ENCODE results near the gene PTN.

GRCh38 chr7:137206770-137207169 is 136.8 kb downstream of the PTN start:
- no peak for TF ChIP-seq BHLHE40 (IDR thresholded peaks at IDR 0.05; ENCODE audit: low read depth, low read length)
- TF ChIP-seq MAX (IDR thresholded peaks at IDR 0.05), result no peak
- no peak for TF ChIP-seq RAD21 (conservative IDR thresholded peaks at IDR 0.05 in 1 of 2, IDR thresholded peaks at IDR 0.05 in 1 of 2)
